Uterus (tissue), 2 donors: ENCODE data around the gene BACH1.

Source experiments
- CTCF ChIP-seq, 4 experiments: fragments of 200-600 bp in 2 of 4; fragments of 450-650 bp in 2 of 4; sonication (generic) in 2 of 4; IDR thresholded peaks; one replicate each; pipeline ENCODE4 v1.5.1; 2016 to 2019; ENCODE audit warnings: antibody characterized with exemption in 4 of 4, mild to moderate bottlenecking in 2 of 4, moderate library complexity in 1 of 4
- POLR2A ChIP-seq, 2 donors: fragments of 450-650 bp; IDR thresholded peaks; one replicate each; pipeline ENCODE4 v1.6.1; 2016; ENCODE audit warnings: antibody characterized with exemption in 2 of 2, mild to moderate bottlenecking in 1 of 2, moderate library complexity in 1 of 2

- no peak for TF ChIP-seq POLR2A (IDR thresholded peaks at IDR 0.05)
- TF ChIP-seq CTCF (IDR thresholded peaks at IDR 0.05), result no peak
Observed at GRCh38 chr21:29288239-29288638, 10.5 kb upstream of the BACH1 start.
